Upper lobe of left lung (tissue), 6 donors: ENCODE measurements around the gene PGM5. TPM values are rescaled to one million over a fixed set of nuclear protein-coding genes. Genes with fewer than 3 reads are reported as not detected.
A peak's percentile ranks its signal among the peaks of the same experiment; 100 is the strongest.

Experiments used
- ATAC-seq, 2 donors: fragments of 200-7000 bp; cut with Tn5 transposase; one replicate each; pipeline ENCODE4 v1.9.1; 2022; ENCODE audit warnings: mild to moderate bottlenecking in 2 of 2, moderate library complexity in 2 of 2; ENCODE audit not compliant: low FRiP score in 2 of 2
- DNase-seq, 2 donors: peaks; one replicate each; pipeline ENCODE4 v3.0.0-alpha.2; 2019 to 2020
- H3K27ac ChIP-seq, 4 donors: fragments of 200-600 bp; sonication (generic); one replicate each; pipeline ENCODE4 v1.5.1; 2016 to 2019
- H3K27me3 ChIP-seq, 4 donors: fragments of 200-600 bp; sonication (generic); one replicate each; pipeline ENCODE4 v1.5.1; 2017 to 2019
- H3K36me3 ChIP-seq, 4 donors: fragments of 200-600 bp; sonication (generic); one replicate each; pipeline ENCODE4 v1.5.1; 2016 to 2019
- H3K4me1 ChIP-seq, 4 donors: fragments of 200-600 bp; sonication (generic); one replicate each; pipeline ENCODE4 v1.5.1; 2018 to 2019
- H3K4me3 ChIP-seq, 4 donors: fragments of 200-600 bp; sonication (generic); one replicate each; pipeline ENCODE4 v1.5.1; 2017 to 2019; ENCODE audit warnings: mild to moderate bottlenecking in 2 of 4, moderate library complexity in 1 of 4
- H3K9me3 ChIP-seq, 4 donors: fragments of 200-600 bp; sonication (generic); one replicate each; pipeline ENCODE4 v1.5.1; 2018 to 2019
- CTCF ChIP-seq, 6 experiments: fragments of 450-650 bp in 4 of 6; fragments of 200-600 bp in 2 of 6; sonication (generic) in 2 of 6; IDR thresholded peaks; one replicate each; pipeline ENCODE4 v1.5.1; 2016 to 2019; ENCODE audit warnings: antibody characterized with exemption in 6 of 6
- EP300 ChIP-seq, 4 donors: sonication (generic); formaldehyde crosslinking; IDR thresholded peaks; one replicate each; pipeline ENCODE4 v1.5.1; 2017; ENCODE audit warnings: antibody characterized with exemption in 4 of 4, control low read depth in 2 of 4
- POLR2A ChIP-seq, 4 donors: fragments of 450-650 bp; IDR thresholded peaks; one replicate each; pipeline ENCODE4 v1.5.1; 2016 to 2017; ENCODE audit warnings: antibody characterized with exemption in 4 of 4, mild to moderate bottlenecking in 2 of 4
- POLR2AphosphoS5 ChIP-seq, 2 donors: sonication (generic); formaldehyde crosslinking; IDR thresholded peaks; one replicate each; pipeline ENCODE4 v1.5.1; 2017; ENCODE audit warnings: antibody characterized with exemption in 2 of 2
- WGBS, 2 donors: methylation state at CpG; one replicate each; pipeline ENCODE4 v1.1.5; 2017 to 2018; 5-methylcytosine and 5-hydroxymethylcytosine counted together
- total RNA-seq, 6 donors: library from RNA; depleted of rRNA in 4 of 6; stranded (reverse); fragments of >200 nt in 4 of 6; gene quantifications; one replicate each; pipeline versions ENCODE4 v1.1.0 to v1.2.1, GENCODE V29; 2016 to 2021
- donor health status: DM: no; HTN: no; CAD: no; lungs with moderate emphysema.
- donor health status: DM: no; HTN: yes; CAD: no; lungs with severe emphysema.

PGM5 gene
- total RNA-seq, 6 donors from 2014 or later, result 9.4 to 32.1 (median 16.0) TPM

- Histone ChIP-seq H3K9me3 (peaks cover 0 to 10% (median 1%) of the 10 kb centered on the region in 4 donors), H3K27me3 (no peaks in the 10 kb centered on the region), H3K36me3 (no peaks in the 10 kb centered on the region), H3K4me1 (no peaks in the 10 kb centered on the region), H3K27ac (peak overlapping the region in 1 of 4 donors; percentile 30), H3K4me3 (no peak overlapping the region)
- DNase-seq, result peak in 1 of 2 donors; percentile 58
- peak in 1 of 2 donors; percentile 76 for ATAC-seq
- TF ChIP-seq POLR2A (IDR thresholded peaks at IDR 0.05), result no peak
- no peak for TF ChIP-seq CTCF (IDR thresholded peaks at IDR 0.05)
- no peak for TF ChIP-seq POLR2AphosphoS5 (IDR thresholded peaks at IDR 0.05)
- TF ChIP-seq EP300 (IDR thresholded peaks at IDR 0.05), result no peak
- WGBS, 2 donors, result 43 to 54% methylated on average over 4 of the region's 4 CpGs
Observed at GRCh38 chr9:68522131-68522530, 165.7 kb downstream of the PGM5 start.

- no peak overlapping the region for H3K27ac ChIP-seq
- H3K4me3 ChIP-seq, result no peak overlapping the region
- no peak for TF ChIP-seq CTCF (IDR thresholded peaks at IDR 0.05)
- no peak for TF ChIP-seq EP300 (IDR thresholded peaks at IDR 0.05)
- no peak for TF ChIP-seq POLR2AphosphoS5 (IDR thresholded peaks at IDR 0.05)
- TF ChIP-seq POLR2A (IDR thresholded peaks at IDR 0.05), result no peak
- no peaks in the 10 kb centered on the region for H3K36me3 ChIP-seq
- 87 to 95% methylated on average over 3 of the region's 3 CpGs for WGBS, 2 donors
- peaks cover 0 to 6% (median 0%) of the 10 kb centered on the region in 4 donors for H3K9me3 ChIP-seq
- ATAC-seq (no peak), DNase-seq (no peak)
- H3K27me3 ChIP-seq, result no peaks in the 10 kb centered on the region
- H3K4me1 ChIP-seq, result no peaks in the 10 kb centered on the region
Observed at GRCh38 chr9:68522954-68523353, 166.5 kb downstream of the PGM5 start.

- Histone ChIP-seq H3K27ac (no peak overlapping the region), H3K4me1 (no peaks in the 10 kb centered on the region), H3K27me3 (no peaks in the 10 kb centered on the region), H3K36me3 (no peaks in the 10 kb centered on the region), H3K9me3 (peaks cover 0 to 1% (median 0%) of the 10 kb centered on the region in 4 donors), H3K4me3 (no peak overlapping the region)
- TF ChIP-seq POLR2A (IDR thresholded peaks at IDR 0.05) (no peak), POLR2AphosphoS5 (IDR thresholded peaks at IDR 0.05) (no peak)
- WGBS, 2 donors, result 69 to 75% methylated on average over 4 of the region's 4 CpGs
- DNase-seq, result no peak
- no peak for ATAC-seq
Observed at GRCh38 chr9:68523367-68523936, 167.0 kb downstream of the PGM5 start.

GRCh38 chr9:68530618-68531017, 174.2 kb downstream of the PGM5 start:
- peak; percentile 76 to 81 for TF ChIP-seq POLR2AphosphoS5 (IDR thresholded peaks at IDR 0.05)
- no peak for TF ChIP-seq CTCF (IDR thresholded peaks at IDR 0.05)
- peak in 1 of 4 donors; percentile 29 for TF ChIP-seq POLR2A (IDR thresholded peaks at IDR 0.05)
- peak in 2 of 4 donors; percentile 38 to 56 for TF ChIP-seq EP300 (IDR thresholded peaks at IDR 0.05)
- Histone ChIP-seq H3K9me3 (no peaks in the 10 kb centered on the region), H3K36me3 (no peaks in the 10 kb centered on the region), H3K4me3 (no peak overlapping the region), H3K27ac (peak overlapping the region; percentile 32 to 65 (median 46)), H3K4me1 (no peaks in the 10 kb centered on the region), H3K27me3 (no peaks in the 10 kb centered on the region)
- DNase-seq, result peak in 1 of 2 donors; percentile 63
- 35 to 47% methylated on average over 6 to 7 of the region's 7 CpGs for WGBS, 2 donors
- peak; percentile 80 to 83 for ATAC-seq

GRCh38 chr9:68532131-68532530, 175.7 kb downstream of the PGM5 start:
- DNase-seq, result no peak
- no peaks in the 10 kb centered on the region for H3K27me3 ChIP-seq
- no peaks in the 10 kb centered on the region for H3K9me3 ChIP-seq
- no peak overlapping the region for H3K4me3 ChIP-seq
- 77 to 84% methylated on average over 4 of the region's 4 CpGs for WGBS, 2 donors
- H3K36me3 ChIP-seq, result no peaks in the 10 kb centered on the region
- peak overlapping the region in 1 of 4 donors; percentile 40 for H3K27ac ChIP-seq
- TF ChIP-seq EP300 (IDR thresholded peaks at IDR 0.05), result no peak
- no peak for TF ChIP-seq CTCF (IDR thresholded peaks at IDR 0.05)
- TF ChIP-seq POLR2AphosphoS5 (IDR thresholded peaks at IDR 0.05), result no peak
- TF ChIP-seq POLR2A (IDR thresholded peaks at IDR 0.05), result no peak
- ATAC-seq, result peak in 1 of 2 donors; percentile 16
- peaks cover 0 to 2% (median 0%) of the 10 kb centered on the region in 4 donors for H3K4me1 ChIP-seq
